HEK293 (cell line): ENCODE measurements around the gene MYO1E.

Experiments
- ZNF837 ChIP-seq: fragments of 450-650 bp; formaldehyde crosslinking; IDR thresholded peaks from 2 replicates; pipeline ENCODE4 v1.5.1; 2016; ENCODE audit warnings: missing biosample characterization, missing genetic modification characterization
- TF ChIP-seq, protein P1 (sequence below): fragments of 450-650 bp; formaldehyde crosslinking; IDR thresholded peaks from 2 replicates; pipeline ENCODE4 v1.5.1; 2016; ENCODE audit warnings: missing biosample characterization, missing genetic modification characterization
- TF ChIP-seq, protein P2 (sequence below): fragments of 450-650 bp; formaldehyde crosslinking; IDR thresholded peaks from 2 replicates; pipeline ENCODE4 v1.5.1; 2016; ENCODE audit warnings: missing biosample characterization, missing genetic modification characterization

DNA sequence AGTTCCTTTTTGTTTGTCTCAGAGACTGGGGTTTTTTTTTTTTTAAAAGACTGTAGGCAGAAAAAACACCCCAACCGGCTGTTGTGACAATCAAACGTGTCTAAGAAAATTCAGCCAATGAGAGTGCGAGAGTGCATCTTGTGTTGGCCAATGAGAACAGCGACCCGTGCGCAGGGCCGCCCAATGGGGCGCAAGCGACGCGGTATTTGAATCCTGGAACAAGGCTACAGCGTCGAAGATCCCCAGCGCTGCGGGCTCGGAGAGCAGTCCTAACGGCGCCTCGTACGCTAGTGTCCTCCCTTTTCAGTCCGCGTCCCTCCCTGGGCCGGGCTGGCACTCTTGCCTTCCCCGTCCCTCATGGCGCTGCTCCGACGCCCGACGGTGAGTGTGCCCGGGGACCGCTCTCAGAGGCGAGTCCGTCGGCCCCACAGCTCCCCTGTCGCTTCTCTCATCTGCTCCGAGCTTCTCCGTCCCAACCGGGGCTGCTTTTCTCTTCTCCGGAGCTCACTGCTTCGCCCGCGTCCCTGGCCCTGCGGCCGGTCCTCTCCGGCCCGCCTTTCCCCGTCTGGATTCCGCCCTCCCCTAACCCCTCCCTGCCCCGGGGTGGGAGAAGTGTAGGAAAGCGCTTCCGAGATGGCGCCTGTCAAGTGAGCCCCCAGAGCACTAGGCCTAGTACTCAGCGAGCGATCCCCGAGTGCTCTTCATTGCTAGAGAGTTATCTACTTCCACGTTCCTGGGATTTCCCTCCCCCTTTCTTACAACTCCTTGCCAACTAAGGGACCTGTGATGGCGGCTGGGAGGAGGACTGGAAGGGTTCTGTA is 267.5 kb downstream of the MYO1E start, which contains the start of gene CCNB2:
- TF ChIP-seq, protein P1, sequence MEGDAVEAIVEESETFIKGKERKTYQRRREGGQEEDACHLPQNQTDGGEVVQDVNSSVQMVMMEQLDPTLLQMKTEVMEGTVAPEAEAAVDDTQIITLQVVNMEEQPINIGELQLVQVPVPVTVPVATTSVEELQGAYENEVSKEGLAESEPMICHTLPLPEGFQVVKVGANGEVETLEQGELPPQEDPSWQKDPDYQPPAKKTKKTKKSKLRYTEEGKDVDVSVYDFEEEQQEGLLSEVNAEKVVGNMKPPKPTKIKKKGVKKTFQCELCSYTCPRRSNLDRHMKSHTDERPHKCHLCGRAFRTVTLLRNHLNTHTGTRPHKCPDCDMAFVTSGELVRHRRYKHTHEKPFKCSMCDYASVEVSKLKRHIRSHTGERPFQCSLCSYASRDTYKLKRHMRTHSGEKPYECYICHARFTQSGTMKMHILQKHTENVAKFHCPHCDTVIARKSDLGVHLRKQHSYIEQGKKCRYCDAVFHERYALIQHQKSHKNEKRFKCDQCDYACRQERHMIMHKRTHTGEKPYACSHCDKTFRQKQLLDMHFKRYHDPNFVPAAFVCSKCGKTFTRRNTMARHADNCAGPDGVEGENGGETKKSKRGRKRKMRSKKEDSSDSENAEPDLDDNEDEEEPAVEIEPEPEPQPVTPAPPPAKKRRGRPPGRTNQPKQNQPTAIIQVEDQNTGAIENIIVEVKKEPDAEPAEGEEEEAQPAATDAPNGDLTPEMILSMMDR: no peak
- TF ChIP-seq, protein P2, sequence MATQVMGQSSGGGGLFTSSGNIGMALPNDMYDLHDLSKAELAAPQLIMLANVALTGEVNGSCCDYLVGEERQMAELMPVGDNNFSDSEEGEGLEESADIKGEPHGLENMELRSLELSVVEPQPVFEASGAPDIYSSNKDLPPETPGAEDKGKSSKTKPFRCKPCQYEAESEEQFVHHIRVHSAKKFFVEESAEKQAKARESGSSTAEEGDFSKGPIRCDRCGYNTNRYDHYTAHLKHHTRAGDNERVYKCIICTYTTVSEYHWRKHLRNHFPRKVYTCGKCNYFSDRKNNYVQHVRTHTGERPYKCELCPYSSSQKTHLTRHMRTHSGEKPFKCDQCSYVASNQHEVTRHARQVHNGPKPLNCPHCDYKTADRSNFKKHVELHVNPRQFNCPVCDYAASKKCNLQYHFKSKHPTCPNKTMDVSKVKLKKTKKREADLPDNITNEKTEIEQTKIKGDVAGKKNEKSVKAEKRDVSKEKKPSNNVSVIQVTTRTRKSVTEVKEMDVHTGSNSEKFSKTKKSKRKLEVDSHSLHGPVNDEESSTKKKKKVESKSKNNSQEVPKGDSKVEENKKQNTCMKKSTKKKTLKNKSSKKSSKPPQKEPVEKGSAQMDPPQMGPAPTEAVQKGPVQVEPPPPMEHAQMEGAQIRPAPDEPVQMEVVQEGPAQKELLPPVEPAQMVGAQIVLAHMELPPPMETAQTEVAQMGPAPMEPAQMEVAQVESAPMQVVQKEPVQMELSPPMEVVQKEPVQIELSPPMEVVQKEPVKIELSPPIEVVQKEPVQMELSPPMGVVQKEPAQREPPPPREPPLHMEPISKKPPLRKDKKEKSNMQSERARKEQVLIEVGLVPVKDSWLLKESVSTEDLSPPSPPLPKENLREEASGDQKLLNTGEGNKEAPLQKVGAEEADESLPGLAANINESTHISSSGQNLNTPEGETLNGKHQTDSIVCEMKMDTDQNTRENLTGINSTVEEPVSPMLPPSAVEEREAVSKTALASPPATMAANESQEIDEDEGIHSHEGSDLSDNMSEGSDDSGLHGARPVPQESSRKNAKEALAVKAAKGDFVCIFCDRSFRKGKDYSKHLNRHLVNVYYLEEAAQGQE (tag by site-specific recombination): no peak
- TF ChIP-seq ZNF837: no peak
